ENCODE results near the gene MTARC1.

GRCh38 chr1:220748936-220749335 lies 37.8 kb upstream of the MTARC1 start:
- no peak for TF ChIP-seq HDGF (IDR thresholded peaks at IDR 0.05)
- no peak for TF ChIP-seq ZNF780A (CRISPR knock-in tag; IDR thresholded peaks at IDR 0.05)
- no peak for TF ChIP-seq AFF4 (CRISPR knock-in tag; IDR thresholded peaks at IDR 0.05)
- no peak for TF ChIP-seq MAZ (CRISPR knock-in tag; conservative IDR thresholded peaks at IDR 0.05 in 1 of 2, IDR thresholded peaks at IDR 0.05 in 1 of 2)
- TF ChIP-seq CTCF (IDR thresholded peaks at IDR 0.05 in 2 of 3, conservative IDR thresholded peaks at IDR 0.05 in 1 of 3; ENCODE audit: insufficient read depth in 2 of 3, low read depth in 1 of 3, low read length in 3 of 3), result no peak
- no peak for TF ChIP-seq NFE2L1 (tag; IDR thresholded peaks at IDR 0.05; ENCODE audit: borderline replicate concordance, low read depth)
- TF ChIP-seq MBD1 (CRISPR knock-in tag; IDR thresholded peaks at IDR 0.05), result no peak
- TF ChIP-seq USF2 (CRISPR knock-in tag; IDR thresholded peaks at IDR 0.05), result no peak
- no peak for TF ChIP-seq CHD4 (IDR thresholded peaks at IDR 0.05; ENCODE audit: insufficient read depth, insufficient replicate concordance, low read depth, low read length, poor library complexity, severe bottlenecking)
- TF ChIP-seq ZBTB33 (CRISPR knock-in tag; IDR thresholded peaks at IDR 0.05), result no peak
